GM19035 (cell line): ENCODE results near the gene NRARP.
A peak's percentile ranks its signal among the peaks of the same experiment; 100 is the strongest.

Source experiments
- ATAC-seq: cut with Tn5 transposase; IDR thresholded peaks from one replicate; pipeline ENCODE4 v1.9.1; 2021; ENCODE audit not compliant: unreplicated experiment

The NRARP gene

GRCh38 chr9:137278061-137278701 lies 23.9 kb downstream of the NRARP start:
- peak; percentile 5 for ATAC-seq

- ATAC-seq, result peak; percentile 69
Observed at GRCh38 chr9:137277329-137278041, 24.6 kb downstream of the NRARP start, which contains the start of gene TOR4A. Gene TOR4A (plus strand): TSS chr9:137277726. CDS start chr9:137278690, 964 bp downstream.

DNA sequence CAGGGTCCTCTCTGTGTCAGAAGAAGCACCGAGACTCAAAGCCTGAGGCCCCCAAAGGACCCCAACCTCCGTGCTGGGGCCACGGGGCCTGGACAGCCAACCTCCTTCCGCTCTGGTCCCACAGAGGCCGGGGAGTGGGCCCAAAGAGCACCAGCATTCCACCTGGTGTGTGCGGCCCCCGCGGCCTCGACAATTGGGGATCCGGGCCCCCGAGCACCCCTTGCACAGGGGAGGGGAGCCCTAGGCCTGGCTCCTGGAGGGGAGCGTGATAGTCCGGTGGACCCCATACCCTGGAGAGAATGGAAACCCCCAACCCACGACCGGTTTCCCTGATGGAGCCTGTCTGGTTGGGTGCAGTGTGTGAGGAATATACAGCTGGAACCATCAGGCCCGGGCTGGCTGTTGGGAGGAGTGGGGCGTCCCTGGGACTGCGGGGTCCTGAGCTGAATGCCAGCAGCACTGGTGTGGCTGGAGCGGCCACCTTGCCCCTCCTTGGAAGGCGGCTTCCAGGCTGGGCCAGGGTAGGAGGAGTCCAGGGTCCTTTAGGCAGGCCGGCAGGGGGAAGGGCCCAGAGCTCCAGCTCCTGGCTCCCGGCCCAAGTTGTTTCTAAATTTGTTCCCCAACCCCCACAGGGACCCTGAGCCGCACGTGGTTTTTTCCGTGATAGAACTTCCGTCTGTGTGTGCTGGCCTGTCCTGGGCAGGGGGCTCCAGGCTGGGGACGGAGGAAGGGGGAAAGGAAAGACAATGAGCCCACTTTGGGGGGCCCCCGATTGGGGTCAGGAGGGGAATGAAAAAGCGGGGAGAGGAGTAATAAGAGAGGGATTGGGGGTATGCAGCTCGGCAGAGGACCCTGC lies 25.4 kb downstream of the NRARP start:
- no peak for ATAC-seq

GRCh38 chr9:137275588-137276472 lies 26.2 kb downstream of the NRARP start:
- no peak for ATAC-seq

DNA sequence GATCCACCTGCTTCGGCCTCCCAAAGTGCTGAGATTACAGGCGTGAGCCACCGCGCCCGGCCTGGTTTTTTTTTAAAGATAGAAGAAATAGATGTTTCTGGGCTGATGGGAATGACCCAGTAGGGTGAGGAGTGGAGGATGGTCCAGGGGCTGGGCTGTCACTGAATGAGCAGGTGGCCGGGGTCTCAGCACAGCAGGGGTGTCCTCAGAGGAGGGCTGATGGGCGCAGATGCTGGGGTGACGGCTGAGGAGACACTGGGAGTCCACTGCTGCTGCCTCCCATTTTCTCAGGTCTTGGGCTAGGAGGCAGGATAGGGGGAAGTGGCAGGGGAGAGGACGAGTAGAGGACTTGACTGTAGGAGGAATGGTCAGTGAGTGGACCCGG lies 26.9 kb downstream of the NRARP start:
- no peak for ATAC-seq

GRCh38 chr9:137273611-137274320 lies 28.3 kb downstream of the NRARP start:
- ATAC-seq, result no peak

- ATAC-seq, result no peak
Observed at GRCh38 chr9:137273095-137273490, 29.0 kb downstream of the NRARP start.

GRCh38 chr9:137272241-137273094 lies 29.6 kb downstream of the NRARP start:
- no peak for ATAC-seq

GRCh38 chr9:137271696-137272076 lies 30.4 kb downstream of the NRARP start:
- no peak for ATAC-seq

DNA sequence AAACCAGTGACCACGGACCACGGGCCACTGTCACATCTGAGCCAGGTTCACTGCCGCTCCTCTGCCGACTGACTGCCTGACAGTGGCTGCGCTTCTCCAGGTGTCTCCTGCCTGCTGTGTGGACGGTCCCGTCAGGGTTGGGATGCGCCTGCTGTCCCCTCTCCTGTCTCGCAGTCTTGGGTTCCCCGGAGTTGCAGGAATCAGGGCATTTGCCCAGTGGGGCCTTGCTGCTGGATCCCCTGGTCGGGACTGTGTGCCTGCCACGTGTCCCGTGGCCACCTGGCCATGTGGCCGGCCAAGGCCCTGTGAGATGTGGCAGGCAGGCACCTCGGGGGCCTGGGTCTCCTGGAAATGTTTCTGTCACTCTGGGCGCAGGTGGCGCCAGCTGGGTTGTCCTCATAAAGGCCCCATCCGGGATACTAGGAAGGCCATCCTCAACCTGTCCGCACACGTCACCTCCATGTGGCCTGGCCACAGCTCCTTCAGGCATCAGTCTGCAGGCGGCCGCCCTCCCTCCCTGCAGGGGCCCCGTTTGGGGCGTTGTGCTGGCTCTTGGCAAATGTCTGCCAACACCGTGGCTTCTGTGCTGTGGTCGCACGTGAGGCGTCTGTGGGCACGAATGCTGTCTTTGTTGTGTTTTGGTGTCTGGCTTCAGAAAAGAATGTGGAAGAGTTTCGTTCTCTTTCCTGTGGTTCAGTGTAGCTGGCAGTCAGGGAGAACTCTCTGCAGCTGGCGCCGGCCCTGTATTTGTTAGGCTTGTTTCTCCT lies 31.0 kb downstream of the NRARP start:
- no peak for ATAC-seq

DNA sequence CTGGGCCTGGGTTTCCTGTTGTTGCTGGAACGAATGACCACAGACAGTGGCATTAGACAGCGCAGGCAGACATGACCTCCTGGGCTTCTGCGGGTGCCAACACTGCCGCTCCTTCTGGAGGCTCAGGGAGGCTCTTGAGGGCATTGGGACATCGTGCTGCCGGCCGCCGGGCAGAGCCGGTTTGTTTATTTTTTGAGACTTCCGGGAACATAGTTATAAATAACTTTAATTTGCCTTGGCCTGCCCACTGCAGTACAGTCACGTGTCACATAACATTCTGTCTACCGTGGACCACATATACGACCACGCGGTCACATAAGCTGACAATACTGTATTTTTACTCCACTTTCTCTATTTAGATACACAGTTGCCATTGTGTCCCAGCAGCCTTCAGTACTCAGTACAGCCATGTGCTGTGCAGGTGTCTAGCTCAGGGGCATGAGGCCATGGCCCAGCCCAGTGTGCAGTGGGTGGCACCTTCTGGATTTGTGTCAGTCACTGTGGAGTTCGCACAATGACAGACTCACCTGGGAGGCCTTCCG lies 32.8 kb downstream of the NRARP start:
- ATAC-seq, result no peak

GRCh38 chr9:137268538-137269201 lies 33.4 kb downstream of the NRARP start:
- ATAC-seq, result no peak

DNA sequence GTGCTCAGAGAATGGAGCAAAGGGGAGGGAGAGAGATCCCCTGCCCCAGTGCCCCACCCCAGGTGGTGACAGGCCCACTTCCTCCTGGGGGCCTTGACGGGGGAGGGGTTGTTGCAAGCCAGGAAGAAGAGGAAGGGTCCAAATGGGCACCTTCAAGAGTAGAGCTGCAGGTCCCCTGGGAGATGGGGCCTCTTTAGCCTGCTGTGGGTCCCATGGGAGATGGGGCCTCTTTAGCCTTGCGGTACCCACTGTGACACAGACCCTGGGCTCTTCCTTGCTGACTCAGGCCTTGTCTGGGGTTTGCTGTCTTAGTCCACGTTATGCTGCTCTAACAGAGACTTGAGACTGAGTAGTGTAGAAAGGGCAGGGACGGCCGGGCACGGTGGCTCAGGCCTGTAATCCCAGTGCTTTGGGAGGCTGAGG lies 34.1 kb downstream of the NRARP start:
- no peak for ATAC-seq

DNA sequence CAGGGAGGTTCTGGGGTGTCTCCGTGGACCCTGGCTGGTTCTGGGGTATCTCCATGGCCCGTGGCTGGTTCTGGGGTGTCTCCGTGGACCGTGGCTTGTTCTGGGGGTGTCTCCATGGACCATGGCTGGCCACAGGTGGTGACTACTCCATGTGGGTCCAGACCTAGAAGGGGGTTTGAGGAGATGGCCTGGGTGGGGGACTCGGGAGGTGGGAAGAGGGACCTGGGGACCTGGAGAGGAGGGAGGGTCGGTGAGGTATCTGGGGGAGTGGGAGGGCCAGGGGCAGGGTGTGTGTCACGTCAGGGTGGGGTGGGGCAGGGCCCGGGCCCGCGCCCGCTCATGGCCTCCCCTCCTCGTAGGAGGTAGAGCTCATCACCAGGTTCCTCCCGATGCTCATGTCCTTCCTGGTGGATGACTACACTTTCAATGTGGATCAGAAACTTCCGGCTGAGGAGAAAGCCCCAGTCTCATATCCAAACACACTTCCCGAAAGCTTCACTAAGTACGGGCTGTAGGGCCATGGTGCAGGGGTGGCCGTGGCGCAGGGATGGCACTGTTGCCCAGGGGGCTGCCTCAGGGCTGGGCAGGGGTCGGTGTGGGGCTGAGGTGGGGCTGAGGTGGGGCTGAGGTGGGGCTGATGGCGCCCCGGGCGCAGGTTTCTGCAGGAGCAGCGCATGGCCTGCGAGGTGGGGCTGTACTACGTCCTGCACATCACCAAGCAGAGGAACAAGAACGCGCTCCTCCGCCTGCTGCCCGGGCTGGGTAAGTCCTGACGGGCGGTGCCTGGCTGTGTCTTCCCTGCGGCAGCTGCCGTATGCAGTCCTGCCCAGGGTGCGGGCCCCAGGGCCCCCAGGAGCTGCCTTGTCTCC lies 35.3 kb downstream of the NRARP start:
- ATAC-seq, result no peak

- ATAC-seq, result no peak
Observed at GRCh38 chr9:137266162-137266527, 35.9 kb downstream of the NRARP start.

GRCh38 chr9:137265496-137266161 lies 36.4 kb downstream of the NRARP start:
- no peak for ATAC-seq
